Sigmoid colon (tissue), 4 donors: Measurements from ENCODE around the gene RASSF4.

ENCODE experiments used
- CTCF ChIP-seq, 4 experiments: fragments of 450-650 bp in 3 of 4; fragments of 200-600 bp in 1 of 4; IDR thresholded peaks; one replicate each; pipeline ENCODE4 v1.5.1; 2016 to 2019; ENCODE audit warnings: antibody characterized with exemption in 4 of 4, mild to moderate bottlenecking in 3 of 4, moderate library complexity in 2 of 4
- EP300 ChIP-seq, 4 donors: sonication (generic); formaldehyde crosslinking; IDR thresholded peaks; one replicate each; pipeline ENCODE4 v1.6.1; 2017; ENCODE audit warnings: antibody characterized with exemption in 4 of 4
- POLR2AphosphoS5 ChIP-seq, 4 donors: sonication (generic); formaldehyde crosslinking; IDR thresholded peaks; one replicate each; pipeline ENCODE4 v1.6.1; 2017; ENCODE audit warnings: antibody characterized with exemption in 4 of 4

GRCh38 chr10:44997105-44997748 is 37.6 kb downstream of the RASSF4 start:
- TF ChIP-seq CTCF (IDR thresholded peaks at IDR 0.05) (no peak), POLR2AphosphoS5 (IDR thresholded peaks at IDR 0.05) (no peak), EP300 (IDR thresholded peaks at IDR 0.05) (no peak)
